RPMI7951 (cell line): Measurements from ENCODE around the gene CCK. TPM values are rescaled to one million over a fixed set of nuclear protein-coding genes. Genes with fewer than 3 reads are reported as not detected.

ENCODE experiments used
- DNase-seq: peaks from one replicate; pipeline ENCODE4 v3.0.0-alpha.2; 2012; ENCODE audit warnings: low read depth
- total RNA-seq: library from RNA; depleted of rRNA; stranded (reverse); fragments of >200 nt; shearing (Covaris generic); gene quantifications from 2 replicates; pipeline ENCODE4 v1.2.3, GENCODE V29; 2014

CCK gene
- total RNA-seq, 1 experiment from 2014 or later: 1.6 TPM

DNA sequence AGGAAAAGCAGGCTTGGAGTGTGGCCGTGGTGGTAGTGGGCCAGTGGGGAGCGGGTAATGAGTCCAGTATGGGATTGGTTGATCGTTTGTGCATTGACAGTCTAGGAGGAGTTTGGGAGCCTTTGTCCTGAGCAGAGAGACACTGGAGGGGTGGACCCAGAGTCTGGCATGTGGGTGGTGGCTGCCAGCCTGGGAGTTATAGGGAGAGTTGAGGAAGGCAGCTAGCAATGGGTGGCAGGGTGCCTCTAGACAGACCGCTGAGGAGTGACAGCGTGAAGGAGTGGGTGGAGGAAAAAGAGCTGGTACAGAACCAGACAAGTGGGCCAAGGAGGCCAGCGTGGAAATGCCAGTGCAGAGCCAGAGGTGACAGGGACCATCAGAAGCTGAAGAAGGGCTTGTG, 1.9 kb upstream of the CCK start:
- DNase-seq: no peak

DNA sequence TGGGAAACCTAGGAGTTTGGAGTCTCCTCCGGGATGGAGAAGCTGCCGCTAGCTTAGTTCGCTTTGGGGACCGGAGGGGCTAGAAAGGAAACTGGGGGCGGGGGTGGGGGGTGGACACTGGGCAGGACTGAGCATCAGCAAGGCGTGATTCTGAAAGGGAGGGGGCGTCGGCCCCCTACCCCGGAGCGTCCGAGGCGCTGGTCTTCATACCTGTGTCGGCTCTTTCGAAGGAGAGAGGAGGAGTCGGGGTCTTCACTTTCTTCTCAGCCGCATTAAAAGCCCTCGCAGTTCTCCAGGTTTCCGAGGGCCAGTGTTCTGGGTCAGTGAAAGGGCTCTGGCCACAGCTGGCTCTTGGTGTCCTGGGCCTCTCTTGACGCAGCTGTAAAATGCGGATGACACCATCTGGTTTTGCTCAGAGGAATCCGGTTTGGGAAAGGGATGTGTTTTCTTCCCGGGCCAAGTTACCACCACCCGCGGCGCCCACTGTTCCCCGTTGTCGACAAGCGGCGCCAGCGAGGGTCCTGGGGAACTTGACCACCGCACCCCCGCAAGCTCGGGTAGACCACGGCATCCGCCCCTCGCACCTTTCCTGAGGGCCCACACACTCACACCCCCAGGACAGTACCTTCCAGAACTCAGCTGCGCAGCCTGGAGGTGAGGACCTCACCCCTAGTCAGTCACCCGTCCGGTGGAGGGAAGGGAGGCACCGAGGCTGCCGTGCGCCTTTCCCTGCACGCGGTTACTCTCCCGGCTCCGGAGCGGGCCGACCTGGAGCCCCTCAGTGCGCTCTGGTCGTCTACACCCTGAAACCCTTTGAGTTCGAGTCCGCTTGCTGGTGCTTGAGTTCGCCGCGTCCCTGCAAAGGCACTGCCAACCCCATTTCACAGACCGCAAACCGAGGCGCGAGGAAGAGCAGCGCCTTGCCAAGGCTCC, 660 bp downstream of the CCK start:
- peak; percentile 51 for DNase-seq

DNA sequence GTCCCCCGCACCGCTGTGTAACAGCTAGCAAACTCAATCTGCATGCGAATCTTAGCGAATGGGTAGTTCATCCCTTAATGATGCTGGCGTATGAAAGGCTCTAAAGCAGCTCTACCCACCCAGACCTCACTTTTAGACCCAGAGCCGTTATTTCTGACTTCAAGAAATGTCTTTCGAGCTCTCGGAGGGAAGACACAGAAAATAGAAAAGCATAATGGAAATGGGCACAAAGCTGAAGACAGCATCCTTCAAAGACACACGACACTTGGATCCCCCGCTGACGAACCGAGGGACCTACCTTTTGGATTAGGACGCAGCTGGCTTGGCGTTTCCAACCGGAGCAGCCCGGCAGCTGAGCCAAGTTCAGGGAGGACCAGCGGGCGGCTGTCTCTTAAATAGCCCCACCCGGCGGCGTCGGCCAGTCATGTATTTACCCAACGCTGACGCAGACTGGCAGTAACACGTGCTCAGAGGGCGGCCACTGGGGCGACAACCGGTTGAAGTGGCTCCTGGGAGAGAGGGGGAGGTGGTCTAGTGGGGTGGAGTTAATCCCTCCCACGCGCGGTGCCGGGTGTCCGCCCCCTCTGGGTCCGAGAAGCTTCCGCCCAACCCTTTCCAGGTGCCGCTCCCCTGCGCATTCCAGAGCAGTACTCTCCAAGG, 1.5 kb downstream of the CCK start:
- peak; percentile 56 for DNase-seq

DNA sequence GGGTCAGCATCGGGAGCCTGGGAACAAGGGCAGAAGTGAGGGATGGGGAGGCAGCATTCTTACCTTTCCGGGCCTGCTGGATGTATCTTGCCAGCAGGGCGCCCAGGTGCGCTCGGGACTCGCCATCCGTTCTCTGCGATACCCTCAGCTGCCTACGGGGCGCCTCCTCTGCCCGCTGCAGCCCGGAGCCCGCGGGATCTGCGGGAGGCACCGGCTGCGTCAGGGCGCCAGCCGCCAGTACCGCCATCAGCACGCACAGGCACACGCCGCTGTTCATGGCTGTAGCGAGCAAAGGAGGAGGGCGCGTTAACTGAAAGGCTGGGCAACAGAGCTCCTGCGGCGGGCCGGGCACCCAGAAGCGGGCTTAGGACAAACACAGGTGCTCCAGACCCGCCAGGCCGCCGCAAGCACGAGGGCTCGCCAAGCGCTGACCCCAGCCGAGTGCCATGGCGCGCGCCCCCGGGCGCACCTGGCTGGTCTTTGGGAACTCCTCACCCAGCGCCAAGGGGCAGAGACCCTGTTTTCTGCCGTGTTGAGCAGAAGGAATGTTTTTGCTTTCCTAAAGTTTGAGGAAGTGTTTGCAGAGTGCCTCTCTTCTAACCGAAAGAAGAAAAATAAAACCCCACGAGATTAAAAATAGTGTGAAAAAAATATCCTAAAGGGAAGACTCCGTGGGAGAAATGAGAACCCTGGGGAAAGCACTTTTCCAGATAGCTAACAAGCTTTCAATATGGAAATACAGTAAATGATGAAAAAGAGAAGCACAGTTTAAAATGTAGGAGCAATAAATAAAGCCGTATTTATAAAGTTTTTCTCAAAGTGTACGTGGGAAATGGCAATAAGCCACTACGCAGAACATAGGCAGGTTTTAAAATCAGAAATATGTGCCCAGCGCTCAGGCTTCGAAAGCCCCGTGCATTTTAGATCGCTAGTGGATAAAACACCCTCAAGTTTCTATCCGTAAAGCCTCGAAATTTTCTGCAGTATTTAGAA, 2.3 kb downstream of the CCK start:
- DNase-seq: no peak

DNA sequence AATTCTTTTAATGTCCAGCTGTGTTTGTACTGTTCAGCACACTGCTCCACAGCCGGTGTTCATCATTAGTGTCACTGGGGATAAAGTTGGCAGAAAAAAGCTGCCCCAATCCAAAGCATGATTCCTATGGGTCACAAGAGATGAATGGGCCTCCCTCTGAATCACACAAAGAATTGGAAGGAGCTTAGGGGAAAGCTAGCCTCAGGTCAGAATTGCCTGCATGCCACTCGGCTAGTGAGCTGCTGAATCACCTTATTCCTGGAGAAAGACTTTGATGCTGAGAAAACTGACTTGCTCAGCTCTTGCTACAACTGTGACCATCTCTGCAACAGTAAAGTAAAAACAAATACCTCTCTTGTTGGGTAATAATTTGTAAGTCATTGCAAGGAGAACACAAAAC, 3.5 kb downstream of the CCK start:
- peak; percentile 94 for DNase-seq

DNA sequence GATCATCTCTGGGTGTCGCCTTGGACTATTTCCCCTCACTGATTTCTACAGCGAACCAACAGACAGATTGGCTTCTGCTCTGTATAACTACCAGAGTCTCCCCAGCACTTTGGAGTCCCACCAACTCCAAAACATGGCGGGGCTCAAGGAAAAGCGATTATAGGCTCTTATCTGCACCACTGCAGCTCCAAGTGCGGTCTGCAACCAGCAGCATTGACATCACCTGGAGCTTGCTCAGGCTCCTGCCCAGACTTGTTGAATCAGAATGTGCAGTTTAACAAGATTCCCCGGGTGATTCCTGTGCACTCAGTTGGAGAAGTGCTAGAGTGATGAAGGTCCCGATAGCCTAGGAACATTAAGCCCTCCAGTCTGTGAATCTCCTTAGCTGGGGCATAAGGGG, 9.0 kb downstream of the CCK start:
- peak; percentile 32 for DNase-seq

DNA sequence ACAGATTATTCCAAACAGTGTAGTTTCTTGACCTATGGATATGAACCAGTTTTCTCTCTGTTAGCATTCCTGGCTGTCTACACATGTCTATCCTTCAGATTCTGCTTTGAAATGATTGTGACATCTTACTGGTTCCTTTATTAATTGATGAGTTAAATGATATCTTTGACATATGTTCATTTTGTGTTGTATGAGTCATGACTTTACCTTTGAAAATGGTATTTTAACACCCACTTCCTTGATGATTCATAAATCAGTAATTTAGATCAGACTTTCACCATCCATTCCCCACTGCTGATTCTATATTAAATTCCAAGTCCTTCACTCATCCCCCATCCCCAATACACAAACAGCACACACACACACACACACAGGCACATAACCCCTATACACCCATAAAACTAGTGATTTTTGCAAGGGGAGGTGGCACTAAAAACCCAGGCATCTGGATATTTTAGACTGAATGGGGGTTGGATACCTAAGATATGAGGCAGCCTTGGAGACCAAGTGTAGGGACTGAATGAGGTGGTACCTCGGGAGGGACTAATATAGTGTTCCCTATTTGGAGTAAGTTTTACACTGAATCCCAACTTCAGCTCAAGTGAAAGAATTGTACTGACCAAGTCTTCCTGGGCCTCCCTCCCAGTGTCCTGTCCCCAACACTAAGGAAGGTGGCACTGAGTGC, 9.7 kb downstream of the CCK start:
- DNase-seq: peak; percentile 74

DNA sequence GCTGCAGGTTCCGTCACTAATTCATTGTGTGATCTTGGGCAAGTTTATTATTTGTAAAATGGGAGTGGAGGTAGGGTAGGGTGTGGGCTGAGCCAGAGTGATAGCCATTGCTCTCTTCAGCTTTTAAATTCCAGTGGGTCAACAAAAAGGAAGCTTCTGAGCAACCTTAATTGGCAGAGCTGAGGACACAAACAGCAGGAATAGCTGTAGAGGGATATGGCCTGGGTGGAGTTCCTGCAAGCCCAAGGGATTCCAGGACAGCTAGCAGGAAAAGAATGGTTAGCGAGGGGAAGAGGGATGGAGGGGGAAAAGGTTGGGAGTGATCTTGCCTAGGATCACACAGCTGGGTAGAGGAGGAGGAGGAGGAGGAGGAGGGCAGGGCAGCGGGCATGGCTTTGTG, 11.4 kb downstream of the CCK start:
- no peak for DNase-seq

DNA sequence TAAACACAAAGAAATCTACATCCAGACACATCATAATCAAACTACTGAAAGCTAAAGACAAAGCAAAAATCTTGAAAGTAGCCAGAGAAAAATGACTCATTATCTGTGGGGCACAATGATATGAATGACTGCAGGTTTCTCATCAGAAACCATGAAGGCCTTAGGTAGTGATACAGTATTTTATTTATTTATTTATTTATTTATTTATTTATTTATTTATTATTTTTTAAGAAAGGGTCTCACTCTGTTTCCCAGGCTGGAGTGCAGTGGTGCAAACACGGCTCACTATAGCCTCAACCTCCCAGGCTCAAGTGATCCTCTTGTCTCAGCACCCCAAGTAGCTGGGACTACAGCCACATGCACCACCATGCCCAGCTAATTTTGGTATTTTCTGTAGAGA, 15.2 kb downstream of the CCK start:
- DNase-seq: no peak

DNA sequence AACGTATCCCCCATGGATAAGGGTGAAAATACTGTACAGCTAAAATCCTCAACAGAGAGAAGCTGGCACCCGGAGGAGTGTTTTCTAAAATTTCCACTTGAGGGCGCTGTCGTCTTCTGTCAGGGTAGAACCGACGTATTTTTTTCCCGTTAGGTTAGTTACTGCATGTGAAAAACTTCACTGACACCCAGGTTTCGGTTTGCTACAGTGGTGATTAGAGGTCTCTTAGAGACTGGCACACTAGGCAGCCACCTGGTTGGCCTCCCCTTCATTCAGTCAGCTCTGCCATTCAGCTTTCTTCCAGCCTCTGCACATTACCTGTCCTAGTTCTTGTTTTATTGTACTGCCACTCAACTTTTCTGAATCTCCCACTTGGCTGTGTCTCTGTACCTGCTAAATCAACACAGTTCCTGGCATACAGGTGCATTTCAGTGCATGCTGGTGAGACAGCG, 18.4 kb downstream of the CCK start:
- DNase-seq: peak; percentile 72

DNA sequence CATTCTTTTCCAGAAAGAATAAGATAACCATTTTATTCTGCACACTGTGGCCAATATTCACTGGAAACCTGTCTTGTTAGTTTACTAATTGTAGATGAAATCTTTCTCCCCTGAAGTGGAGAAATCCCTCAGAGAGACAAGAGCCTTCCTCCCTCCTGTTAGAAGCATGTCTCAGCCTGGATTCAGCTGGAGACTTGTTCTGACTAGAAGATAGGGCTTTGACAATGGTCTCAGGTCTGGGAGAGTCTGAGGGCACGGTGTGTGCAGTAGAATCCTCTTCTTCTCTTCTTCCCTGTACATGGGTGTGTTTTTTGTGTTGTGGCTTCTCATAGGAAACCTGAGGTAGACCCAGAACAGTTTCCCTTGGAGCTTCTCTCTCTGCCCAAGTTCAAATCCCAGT, 19.9 kb downstream of the CCK start:
- DNase-seq: no peak

DNA sequence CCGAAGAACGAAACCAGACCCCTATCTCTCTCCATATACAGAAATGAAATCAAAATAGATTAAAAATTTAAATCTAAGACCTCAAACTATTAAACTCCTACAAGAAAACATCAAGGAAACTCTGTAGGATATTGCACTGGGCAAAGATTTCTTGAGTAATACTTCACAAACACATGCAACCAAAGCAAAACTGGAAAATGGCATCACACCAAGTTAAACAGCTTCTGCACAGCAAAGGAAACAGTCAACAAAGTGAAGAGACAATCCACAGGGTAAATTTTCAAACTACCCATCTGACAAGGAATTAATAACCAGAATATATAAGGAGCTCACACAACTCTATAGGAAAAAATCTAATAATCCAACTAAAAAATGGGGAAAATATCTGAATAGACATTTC, 29.4 kb downstream of the CCK start:
- no peak for DNase-seq

DNA sequence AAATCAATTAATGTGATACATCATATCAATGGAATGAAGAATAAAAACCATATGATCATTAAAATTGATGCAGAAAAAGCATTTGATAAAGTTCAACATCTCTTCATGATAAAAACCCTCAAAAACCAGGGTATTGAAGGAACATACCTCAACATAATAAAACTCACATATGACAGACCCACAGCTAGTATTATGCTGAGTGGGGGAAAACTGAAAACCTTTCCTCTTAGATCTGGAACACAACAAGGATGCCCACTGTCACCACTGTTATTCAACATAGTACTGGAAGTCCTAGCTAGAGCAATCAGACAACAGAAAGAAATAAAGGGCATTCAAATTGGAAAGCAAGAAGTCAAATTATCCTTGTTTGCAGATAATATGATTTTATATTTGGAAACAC, 30.5 kb downstream of the CCK start:
- DNase-seq: no peak

DNA sequence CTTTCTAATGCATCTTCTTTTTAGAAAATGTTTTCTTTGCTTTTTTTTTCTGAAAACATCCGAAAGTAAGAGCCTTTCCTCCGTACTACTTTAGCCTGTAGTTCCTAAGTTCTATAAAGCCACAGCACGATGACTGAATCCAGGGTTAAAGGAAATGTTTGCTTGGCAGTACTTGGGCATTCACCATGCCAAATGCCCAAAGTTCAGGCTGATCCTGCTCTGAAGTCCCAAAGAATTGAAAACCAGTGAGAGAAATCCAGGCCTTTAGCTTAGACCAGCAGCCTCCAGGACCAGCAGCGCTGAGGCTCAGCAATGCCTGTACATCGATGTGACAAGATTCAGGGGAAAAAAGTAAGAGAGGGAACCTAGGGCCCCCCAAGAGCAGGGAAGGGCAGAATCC, 35.1 kb downstream of the CCK start:
- no peak for DNase-seq

DNA sequence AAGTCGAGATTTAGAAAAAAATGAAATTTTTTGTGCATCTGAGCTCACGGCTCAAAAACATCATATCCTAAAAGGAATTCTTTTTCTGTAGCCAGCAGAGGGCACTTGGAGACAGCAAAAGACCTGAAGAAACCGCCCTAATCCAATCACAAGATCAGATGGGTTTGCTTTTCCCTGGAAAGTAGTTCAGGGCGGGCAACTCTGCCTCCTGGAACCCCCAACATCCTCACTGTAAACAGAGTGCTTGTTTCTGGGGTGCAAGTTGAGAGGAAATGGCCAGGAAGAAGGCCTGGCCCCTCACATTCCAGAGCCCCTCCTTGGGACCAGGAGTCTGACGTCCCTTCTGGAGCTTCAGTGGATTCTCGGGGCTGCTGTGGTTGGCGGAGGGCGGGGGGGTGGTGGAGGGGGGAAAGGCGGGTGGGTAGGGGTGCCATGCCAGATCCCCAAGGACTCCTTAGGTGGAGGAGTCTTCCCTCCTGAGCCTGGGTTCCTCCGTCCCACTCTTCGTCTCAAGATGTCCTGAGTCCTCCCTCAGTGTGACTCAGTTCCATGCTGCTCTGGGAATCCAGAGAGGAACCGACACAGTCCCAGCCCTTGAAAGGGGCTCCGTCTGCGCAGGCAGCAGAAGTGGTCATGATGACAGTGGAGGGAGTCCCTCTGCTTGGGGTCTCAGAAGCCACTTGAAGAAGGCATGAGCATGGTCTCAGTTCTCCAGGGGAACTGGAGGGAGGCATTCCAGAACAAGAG, 35.9 kb downstream of the CCK start:
- DNase-seq: peak; percentile 73

DNA sequence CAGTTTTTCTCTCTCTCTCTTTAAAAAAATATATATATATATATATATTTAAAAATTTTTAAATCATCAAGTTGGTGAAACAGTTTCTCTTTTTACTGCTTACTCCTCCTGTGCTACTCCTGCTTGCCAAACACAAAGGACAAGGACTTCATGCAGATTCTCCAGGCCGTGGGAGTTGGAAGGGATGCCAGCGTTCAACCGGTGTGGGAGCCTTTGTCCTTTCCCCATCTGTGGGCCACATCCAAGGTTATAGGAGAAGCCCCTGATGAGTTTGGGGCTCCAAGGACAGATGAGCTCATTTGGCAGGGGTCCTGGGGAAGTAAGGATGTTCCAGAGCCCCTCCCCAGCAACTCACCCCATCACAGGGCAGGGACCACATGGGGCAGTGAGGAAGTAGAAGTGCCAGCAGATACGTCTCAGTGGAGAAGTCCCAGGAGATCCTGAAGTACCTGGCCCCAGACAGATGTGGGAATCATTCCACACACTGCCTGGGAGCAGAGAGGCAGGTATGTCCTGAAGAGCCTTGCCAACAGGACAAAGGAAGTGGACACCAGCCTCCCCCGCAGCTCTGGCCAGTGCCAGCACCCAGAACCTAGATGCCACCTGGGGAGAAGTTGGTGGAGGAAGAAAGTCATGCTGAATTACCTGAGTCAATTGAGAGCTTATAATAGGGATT, 36.6 kb downstream of the CCK start:
- DNase-seq: no peak

DNA sequence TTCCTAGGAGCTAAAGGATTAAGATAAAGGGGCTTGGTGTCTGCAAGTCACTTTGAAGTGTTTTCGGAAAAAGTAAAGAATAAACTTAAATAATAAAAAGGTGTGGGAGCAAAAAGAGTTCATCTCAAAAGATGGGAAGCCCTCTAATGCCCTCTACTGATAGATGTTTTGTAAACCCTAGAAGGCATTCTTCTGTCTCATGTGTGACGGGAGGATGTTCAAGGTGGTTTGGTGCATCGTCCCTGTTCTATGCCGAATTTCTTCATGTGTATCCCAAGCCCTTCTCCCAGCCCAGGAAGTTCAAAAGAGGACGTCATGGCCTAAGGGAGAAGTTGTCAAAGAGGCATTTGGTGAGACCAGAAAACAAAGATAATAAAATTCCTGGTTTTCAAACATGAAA, 37.2 kb downstream of the CCK start:
- peak; percentile 42 for DNase-seq

DNA sequence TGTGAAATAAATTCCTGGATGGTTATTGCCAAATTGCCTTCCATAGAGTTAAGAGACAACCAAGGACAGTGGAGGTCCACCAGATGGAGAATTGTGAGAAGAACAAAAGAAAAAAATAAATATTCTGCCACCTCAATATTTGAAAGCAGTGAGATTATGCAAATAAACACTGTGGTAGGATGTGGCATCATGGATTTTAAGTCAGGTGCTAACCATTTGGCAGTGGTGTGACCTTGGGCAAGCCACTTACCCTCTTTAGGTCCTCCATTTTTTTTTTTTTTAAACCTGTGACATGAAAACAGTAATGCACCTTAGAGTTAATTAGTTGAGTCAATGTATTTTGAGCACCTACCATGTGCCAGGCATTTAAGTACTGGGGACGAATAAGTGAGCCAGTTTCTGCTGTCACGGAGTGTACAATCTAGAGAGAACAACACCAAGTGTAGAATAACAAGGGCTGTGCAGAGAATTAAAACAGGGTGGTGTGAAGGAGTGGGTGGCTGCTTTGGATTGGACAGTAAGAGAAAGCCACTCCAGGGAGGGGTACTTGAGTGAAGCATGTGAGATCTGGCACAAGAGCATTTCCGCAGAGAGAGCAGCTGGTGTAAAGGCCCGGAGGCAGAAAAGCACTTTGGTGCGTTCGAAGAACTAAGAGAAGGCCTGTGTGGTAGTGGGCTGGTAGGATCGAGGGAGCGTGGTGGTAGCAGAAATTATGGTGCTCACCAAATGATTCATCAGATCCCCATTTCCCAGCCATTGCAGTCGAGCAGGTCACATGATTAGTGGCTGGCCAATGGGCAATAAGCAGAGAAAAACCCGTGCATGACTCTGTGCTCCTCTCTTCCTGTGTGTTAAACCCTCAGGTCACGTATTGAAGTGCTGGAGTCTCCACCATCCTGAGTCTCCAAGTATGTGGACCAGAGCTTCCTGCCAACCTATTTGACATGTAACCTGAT, 39.2 kb downstream of the CCK start:
- peak; percentile 73 for DNase-seq
